Gastrocnemius medialis (tissue), 4 donors: Measurements from ENCODE around the gene TRMT11.

ENCODE experiments used
- POLR2A ChIP-seq, 2 donors: fragments of 450-650 bp; IDR thresholded peaks; one replicate each; pipeline ENCODE4 v1.6.1; 2017; ENCODE audit warnings: antibody characterized with exemption in 2 of 2, mild to moderate bottlenecking in 2 of 2, moderate library complexity in 2 of 2
- TF ChIP-seq, protein P1 (sequence below), 5 experiments: fragments of 450-650 bp in 3 of 5; fragments of 200-600 bp in 2 of 5; sonication (generic) in 2 of 5; IDR thresholded peaks in 4 of 5; conservative IDR thresholded peaks in 1 of 5; 1 replicate in 4 of 5; 2 replicates in 1 of 5; pipeline ENCODE4 v1.5.1; 2016 to 2019; ENCODE audit warnings: antibody characterized with exemption in 5 of 5, mild to moderate bottlenecking in 3 of 5, moderate library complexity in 3 of 5

DNA sequence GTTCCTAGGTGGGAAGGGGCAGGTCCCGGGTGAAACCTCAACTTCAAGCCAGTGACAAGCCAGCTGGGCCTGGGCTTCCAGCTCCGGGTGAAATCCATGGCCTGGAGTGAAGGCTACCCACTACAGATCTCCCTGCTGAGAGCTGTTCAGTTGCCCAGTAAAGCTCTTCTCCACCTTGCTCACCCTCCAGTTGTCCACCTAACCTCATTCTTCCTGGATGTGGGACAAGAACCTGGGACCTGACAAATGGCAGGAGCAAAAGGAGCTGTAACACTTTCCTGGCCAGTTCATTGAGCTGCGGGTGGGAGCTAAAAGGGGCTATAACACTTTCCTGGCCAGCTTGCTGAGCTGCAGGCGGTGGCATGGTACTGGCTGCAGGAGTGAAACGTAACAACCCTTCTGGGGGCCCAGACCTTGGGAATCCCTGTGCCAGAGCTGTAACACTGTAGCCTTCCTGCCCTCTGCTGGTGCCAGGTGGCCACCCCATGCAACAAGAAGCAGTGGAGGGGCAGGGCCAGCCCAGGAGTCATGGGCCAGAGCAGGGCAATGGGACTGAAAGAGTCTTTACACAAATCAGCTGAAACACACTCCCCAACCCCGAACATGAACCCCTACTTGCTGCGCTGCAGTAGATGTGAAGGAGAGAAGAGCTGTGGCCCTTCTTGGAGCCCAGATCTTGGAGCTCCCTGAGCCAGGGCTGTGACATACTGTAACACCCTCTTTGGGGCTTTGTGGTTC is 33.4 kb upstream of the TRMT11 start:
- TF ChIP-seq, protein P1, sequence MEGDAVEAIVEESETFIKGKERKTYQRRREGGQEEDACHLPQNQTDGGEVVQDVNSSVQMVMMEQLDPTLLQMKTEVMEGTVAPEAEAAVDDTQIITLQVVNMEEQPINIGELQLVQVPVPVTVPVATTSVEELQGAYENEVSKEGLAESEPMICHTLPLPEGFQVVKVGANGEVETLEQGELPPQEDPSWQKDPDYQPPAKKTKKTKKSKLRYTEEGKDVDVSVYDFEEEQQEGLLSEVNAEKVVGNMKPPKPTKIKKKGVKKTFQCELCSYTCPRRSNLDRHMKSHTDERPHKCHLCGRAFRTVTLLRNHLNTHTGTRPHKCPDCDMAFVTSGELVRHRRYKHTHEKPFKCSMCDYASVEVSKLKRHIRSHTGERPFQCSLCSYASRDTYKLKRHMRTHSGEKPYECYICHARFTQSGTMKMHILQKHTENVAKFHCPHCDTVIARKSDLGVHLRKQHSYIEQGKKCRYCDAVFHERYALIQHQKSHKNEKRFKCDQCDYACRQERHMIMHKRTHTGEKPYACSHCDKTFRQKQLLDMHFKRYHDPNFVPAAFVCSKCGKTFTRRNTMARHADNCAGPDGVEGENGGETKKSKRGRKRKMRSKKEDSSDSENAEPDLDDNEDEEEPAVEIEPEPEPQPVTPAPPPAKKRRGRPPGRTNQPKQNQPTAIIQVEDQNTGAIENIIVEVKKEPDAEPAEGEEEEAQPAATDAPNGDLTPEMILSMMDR (IDR thresholded peaks at IDR 0.05 in 4 of 5, conservative IDR thresholded peaks at IDR 0.05 in 1 of 5) = peak in 1 of 5 experiments; percentile 12
- TF ChIP-seq POLR2A (IDR thresholded peaks at IDR 0.05) = no peak
